ENCODE data around the gene RMI2. TPM values are rescaled to one million over a fixed set of nuclear protein-coding genes. Genes with fewer than 3 reads are reported as not detected.

Gene RMI2
- total and polyA plus RNA-seq, 2 experiments from 2014 or later, result 15.7 to 45.3 TPM

DNA sequence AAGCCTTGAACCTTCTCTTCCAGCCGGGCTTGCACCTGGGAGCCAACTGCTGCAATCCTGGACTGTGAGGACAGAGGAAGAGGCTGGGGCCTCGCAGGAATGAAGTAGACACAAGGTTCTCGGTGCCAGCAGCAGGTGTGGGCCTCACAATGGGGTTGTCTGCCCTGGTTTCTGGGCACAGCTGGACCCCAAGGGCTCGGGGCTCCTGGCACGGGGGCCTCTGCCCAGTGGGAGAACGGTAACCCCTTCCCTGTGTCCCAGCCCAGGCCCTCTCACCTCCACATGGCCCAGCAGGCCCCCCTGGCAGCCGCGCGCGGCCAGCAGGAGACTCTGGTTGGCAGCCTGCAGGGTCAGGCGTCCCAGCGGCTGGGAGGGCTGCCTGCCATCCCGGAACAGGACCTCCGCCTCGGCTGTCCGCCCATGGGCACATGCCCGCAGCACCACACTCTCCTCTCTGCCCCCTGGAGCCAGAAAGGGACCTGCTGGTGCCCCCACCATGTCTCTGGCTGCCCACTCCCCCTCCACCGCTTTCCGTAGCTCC, 46.9 kb downstream of the RMI2 start:
- no peaks in the 10 kb centered on the region for H3K27me3 ChIP-seq
- no peak overlapping the region for H3K4me3 ChIP-seq
- no peak overlapping the region for H3K27ac ChIP-seq
- DNase-seq (ENCODE audit: low read depth in 1 of 2, low spot score in 1 of 2), result no peak
- H3K36me3 ChIP-seq, result no peaks in the 10 kb centered on the region
- TF ChIP-seq, protein P1, sequence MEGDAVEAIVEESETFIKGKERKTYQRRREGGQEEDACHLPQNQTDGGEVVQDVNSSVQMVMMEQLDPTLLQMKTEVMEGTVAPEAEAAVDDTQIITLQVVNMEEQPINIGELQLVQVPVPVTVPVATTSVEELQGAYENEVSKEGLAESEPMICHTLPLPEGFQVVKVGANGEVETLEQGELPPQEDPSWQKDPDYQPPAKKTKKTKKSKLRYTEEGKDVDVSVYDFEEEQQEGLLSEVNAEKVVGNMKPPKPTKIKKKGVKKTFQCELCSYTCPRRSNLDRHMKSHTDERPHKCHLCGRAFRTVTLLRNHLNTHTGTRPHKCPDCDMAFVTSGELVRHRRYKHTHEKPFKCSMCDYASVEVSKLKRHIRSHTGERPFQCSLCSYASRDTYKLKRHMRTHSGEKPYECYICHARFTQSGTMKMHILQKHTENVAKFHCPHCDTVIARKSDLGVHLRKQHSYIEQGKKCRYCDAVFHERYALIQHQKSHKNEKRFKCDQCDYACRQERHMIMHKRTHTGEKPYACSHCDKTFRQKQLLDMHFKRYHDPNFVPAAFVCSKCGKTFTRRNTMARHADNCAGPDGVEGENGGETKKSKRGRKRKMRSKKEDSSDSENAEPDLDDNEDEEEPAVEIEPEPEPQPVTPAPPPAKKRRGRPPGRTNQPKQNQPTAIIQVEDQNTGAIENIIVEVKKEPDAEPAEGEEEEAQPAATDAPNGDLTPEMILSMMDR (IDR thresholded peaks at IDR 0.05; ENCODE audit: low read depth, low read length), result no peak
- no peaks in the 10 kb centered on the region for H3K4me1 ChIP-seq (ENCODE audit: low read depth)
- no peaks in the 10 kb centered on the region for H3K9me3 ChIP-seq (ENCODE audit: low read depth)

DNA sequence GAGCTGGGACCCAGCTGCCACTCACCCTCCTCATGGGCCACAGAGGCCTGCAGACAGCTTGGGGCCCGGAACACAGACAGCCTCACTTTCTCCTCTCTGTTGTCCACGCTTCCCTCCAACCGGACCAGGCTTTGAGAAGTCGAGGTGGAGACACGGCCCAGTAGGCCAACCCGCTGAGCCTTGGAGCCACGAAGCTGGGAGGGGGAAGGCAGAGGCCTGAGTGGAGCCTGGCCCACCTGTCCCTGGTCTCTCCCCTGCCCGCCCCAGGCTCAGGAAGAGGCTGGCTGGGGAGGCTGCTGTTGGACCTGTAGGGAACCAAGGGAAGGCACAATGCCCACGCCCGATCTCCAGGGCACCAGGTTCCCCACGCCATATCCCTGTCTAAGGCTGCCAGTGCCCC, 48.1 kb downstream of the RMI2 start:
- H3K36me3 ChIP-seq, result no peaks in the 10 kb centered on the region
- no peaks in the 10 kb centered on the region for H3K4me1 ChIP-seq (ENCODE audit: low read depth)
- H3K27ac ChIP-seq, result no peak overlapping the region
- DNase-seq (ENCODE audit: low read depth in 1 of 2, low spot score in 1 of 2), result no peak
- H3K9me3 ChIP-seq (ENCODE audit: low read depth), result no peaks in the 10 kb centered on the region
- H3K4me3 ChIP-seq, result no peak overlapping the region
- no peaks in the 10 kb centered on the region for H3K27me3 ChIP-seq
- TF ChIP-seq, protein P1 (IDR thresholded peaks at IDR 0.05; ENCODE audit: low read depth, low read length), result no peak

DNA sequence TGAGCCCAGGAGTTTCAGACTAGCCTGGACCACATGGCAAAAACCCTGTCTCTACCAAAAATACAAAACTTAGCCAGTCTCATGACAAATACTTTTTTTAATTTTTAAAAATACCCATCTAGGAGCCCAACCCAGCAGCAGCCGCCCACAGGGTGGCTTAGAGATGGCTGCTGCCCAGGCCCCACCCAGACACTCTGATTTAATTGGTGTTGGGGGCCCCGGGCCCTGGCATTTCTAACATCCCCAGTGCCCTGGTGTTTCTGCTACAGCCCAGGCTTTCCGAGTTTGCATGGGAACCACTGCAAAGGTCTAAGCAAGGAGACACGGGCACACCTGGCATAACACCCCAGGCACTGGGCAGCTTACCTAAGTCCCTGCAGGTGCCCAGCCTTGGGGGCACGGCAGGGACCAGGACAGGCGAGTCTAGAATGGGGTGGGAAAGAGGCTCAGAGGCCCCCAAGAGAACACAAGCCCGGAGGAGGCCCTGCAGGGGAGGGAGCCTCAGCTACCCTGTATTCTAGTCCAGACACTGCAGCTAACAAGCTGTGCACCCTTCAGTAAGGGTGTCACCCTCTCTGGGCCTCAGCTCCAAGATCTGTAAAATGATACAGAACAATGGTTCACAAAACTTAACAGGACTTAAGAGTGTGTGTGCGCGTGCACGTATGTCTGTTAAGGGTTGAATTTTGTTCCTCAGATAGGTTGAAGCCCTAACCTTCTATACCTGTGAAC, 48.8 kb downstream of the RMI2 start:
- Histone ChIP-seq H3K27ac (no peak overlapping the region), H3K4me3 (no peak overlapping the region), H3K9me3 (ENCODE audit: low read depth) (no peaks in the 10 kb centered on the region), H3K4me1 (ENCODE audit: low read depth) (no peaks in the 10 kb centered on the region), H3K36me3 (no peaks in the 10 kb centered on the region), H3K27me3 (no peaks in the 10 kb centered on the region)
- DNase-seq (ENCODE audit: low read depth in 1 of 2, low spot score in 1 of 2), result no peak
- TF ChIP-seq, protein P1 (IDR thresholded peaks at IDR 0.05; ENCODE audit: low read depth, low read length), result no peak

DNA sequence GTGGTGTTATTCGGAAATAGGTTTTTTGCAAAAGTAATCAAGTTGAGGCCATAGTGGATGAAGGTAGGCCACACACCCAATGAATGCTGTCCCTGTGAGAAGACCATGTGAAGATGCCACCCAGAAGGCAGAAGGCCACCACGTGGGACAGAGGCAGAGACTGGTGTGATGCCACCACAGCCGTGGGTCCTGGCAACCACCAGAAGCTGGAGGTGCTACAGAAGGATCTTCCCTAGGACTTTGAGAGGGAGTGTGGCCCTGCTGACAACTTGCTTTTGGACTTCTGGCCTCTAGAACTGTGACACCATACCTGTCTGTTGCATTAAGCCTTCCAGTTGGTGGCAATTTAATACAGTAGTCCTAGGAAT, 49.3 kb downstream of the RMI2 start:
- DNase-seq (ENCODE audit: low read depth in 1 of 2, low spot score in 1 of 2), result no peak

DNA sequence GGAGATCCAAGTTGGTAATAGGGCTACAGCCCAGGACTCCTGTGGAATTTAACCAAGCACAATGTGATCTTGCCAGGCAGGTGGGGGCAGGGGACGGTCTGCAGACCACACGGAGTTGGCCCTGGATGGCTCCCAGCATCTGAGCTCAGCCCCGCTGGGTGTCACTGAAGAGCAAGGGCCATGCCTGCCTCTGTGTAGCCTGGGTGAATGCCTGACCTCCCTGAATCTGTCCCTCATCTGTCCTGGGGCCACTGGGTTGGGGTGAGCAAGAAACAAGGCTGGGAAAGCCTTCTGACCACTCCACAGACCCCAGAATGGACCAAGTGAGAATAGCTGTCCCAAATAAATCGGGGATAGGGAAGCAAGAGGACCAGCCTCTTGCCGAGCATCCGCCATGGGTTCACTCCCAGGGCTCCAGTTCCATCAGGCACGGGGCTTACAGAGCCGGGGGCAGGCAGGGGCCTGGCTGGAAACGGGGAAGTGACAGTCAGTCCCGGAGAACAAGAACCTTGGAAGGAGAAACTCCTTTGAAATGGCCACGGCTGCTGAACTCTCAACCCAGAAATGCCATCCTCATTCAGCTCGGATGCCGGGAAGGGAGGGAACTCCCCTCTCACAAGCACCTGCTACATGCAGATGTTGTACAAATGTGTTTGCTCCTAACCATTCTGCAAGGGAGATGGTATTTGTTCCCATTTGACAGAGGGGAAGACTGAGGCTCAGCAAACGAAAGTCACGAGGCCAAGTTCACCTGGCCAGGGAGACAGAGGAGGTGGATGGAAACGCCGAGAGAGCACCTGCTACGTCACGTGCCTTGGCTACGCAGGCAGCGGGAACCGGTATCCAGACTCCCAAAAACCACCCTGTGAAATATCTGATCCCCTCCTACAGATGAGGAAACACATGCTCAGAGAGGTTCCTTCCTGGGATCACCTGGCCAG, 50.0 kb downstream of the RMI2 start:
- no peak for DNase-seq (ENCODE audit: low read depth in 1 of 2, low spot score in 1 of 2)

More for the DNA sequence above, 49.3 kb downstream of the RMI2 start:
- Histone ChIP-seq H3K9me3 (ENCODE audit: low read depth) (no peaks in the 10 kb centered on the region), H3K4me3 (no peak overlapping the region), H3K36me3 (no peaks in the 10 kb centered on the region), H3K27me3 (no peaks in the 10 kb centered on the region), H3K4me1 (ENCODE audit: low read depth) (no peaks in the 10 kb centered on the region), H3K27ac (no peak overlapping the region)
- TF ChIP-seq, protein P1 (IDR thresholded peaks at IDR 0.05; ENCODE audit: low read depth, low read length), result no peak

More for the DNA sequence above, 50.0 kb downstream of the RMI2 start:
- H3K4me1 ChIP-seq (ENCODE audit: low read depth), result no peaks in the 10 kb centered on the region
- H3K27ac ChIP-seq, result no peak overlapping the region
- TF ChIP-seq, protein P1 (IDR thresholded peaks at IDR 0.05; ENCODE audit: low read depth, low read length), result no peak
- H3K36me3 ChIP-seq, result no peaks in the 10 kb centered on the region
- H3K27me3 ChIP-seq, result no peaks in the 10 kb centered on the region
- no peaks in the 10 kb centered on the region for H3K9me3 ChIP-seq (ENCODE audit: low read depth)
- H3K4me3 ChIP-seq, result no peak overlapping the region

Data from cardiac muscle cell (in vitro differentiated cells and primary cell).